ENCODE measurements around the gene TMEM92.

The TMEM92 gene

DNA sequence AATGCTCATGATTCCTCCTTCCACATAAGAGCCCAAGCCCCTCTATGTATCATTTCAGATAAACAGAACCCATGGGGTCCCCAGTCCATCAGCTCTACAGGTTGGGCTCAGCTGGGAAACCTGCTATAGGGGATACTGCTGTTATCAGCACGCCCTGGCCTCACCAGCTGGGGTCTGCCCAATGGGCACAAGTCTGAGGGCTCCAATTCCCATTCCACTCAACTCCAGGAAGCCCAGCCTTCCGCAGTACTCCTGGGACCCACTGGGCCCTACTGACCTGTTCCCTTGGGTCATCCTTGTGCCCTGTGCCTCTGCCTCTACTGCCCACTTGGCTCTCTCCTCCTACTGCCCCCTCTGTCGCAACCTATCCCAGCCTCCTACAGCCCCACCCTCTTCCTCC is 55.5 kb downstream of the TMEM92 start:
- DNase-seq: no peak

DNA sequence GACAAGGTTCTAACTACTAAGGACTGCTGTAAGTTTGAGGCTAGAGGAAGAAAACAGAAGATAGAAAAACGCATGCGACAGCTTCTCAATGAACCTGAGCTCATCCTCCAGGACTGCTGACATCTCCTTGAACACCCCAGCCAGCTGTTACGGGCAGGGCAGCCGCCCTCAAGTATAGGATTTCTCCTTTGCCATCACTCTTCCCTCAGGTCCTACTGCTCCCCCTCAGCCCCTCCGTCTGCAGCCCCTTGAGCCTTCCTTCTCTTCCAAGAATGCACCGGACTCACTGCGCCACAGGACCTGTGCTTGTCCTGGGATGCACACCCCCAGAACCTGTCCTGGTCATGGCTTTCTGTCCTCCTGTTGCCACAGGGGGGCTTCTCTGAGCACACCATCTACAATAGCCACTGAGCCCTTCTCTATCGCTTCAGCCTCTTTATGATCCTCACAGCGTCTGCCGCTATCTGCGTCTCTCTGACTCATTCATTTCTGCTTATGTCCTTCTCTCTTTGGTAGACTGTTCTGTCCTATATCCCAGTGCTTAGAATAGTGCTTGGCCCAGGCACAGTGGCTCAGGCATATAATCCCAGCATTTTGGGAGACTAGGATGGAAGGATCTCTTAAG is 56.0 kb downstream of the TMEM92 start:
- DNase-seq: no peak
